GM12878 (cell line): ENCODE measurements around the gene ING4. TPM values are rescaled to one million over a fixed set of nuclear protein-coding genes. Genes with fewer than 3 reads are reported as not detected.

ENCODE experiments used
- ATAC-seq: fragments of 200-7000 bp; cut with Tn5 transposase; 3 replicates; pipeline ENCODE4 v1.9.1; 2020; ENCODE audit warnings: mild to moderate bottlenecking, moderate library complexity
- BruUV-seq: library from RNA; stranded (reverse); fragments of 400-500 nt; replicated peaks from 2 replicates; lab custom pipeline; 2021; lab: Mats Ljungman, UMichigan
- CTCF ChIA-PET: fragments of 300-600 bp; sonication (Branson Sonifier 250); formaldehyde crosslinking; extraction: SDS; loops from one replicate; lab custom pipeline; 2021; ENCODE audit warnings: inconsistent platforms; lab: Yijun Ruan, JAX
- POLR2A ChIA-PET: fragments of 350-600 bp; formaldehyde crosslinking; extraction: SDS; loops from one replicate; lab custom pipeline; 2021; ENCODE audit warnings: inconsistent platforms; lab: Charles Lee
- RAD21 ChIA-PET: fragments of 300-600 bp; sonication (Branson Sonifier 250); formaldehyde crosslinking; loops from one replicate; lab custom pipeline; 2023; ENCODE audit warnings: antibody characterized with exemption; ENCODE audit not compliant: unreplicated experiment; lab: Charles Lee
- SMC1A ChIA-PET: fragments of 300-600 bp; sonication (Branson Sonifier 250); formaldehyde crosslinking; loops from one replicate; lab custom pipeline; 2023; ENCODE audit not compliant: unreplicated experiment, uncharacterized antibody; lab: Charles Lee
- DNase-seq: peaks from one replicate; pipeline ENCODE4 v3.0.0-alpha.2; 2011; ENCODE audit warnings: low read depth, low spot score
- FAIRE-seq: peaks from 3 replicates; lab custom pipeline; 2011; peaks lifted over from hg19 to GRCh38; lab: Jason Lieb, UNC
- H2AFZ ChIP-seq: 2 replicates; pipeline ENCODE4 v1.6.0; 2011; ENCODE audit warnings: low read depth, low read length, control low read depth; ENCODE audit not compliant: control insufficient read depth
- H3K27ac ChIP-seq: 2 replicates; pipeline ENCODE4 v1.5.1; 2011; ENCODE audit warnings: control low read depth; ENCODE audit not compliant: control insufficient read depth, insufficient read depth
- H3K27me3 ChIP-seq, 2 experiments: replicated peaks in 1 of 2; 2 replicates each; pipeline versions ENCODE4 v1.6.0 to v1.6.1; 2011; ENCODE audit warnings: low read length in 1 of 2; ENCODE audit not compliant: control insufficient read depth in 2 of 2, insufficient read depth in 2 of 2
- H3K36me3 ChIP-seq, 2 experiments: 2 replicates each; pipeline ENCODE4 v1.5.1; 2011; ENCODE audit warnings: low read length in 1 of 2; ENCODE audit not compliant: control insufficient read depth in 2 of 2, insufficient read depth in 2 of 2
- H3K4me1 ChIP-seq: 2 replicates; pipeline ENCODE4 v1.6.1; 2011; ENCODE audit warnings: mild to moderate bottlenecking, low read length, moderate library complexity, mixed read lengths; ENCODE audit not compliant: control insufficient read depth, insufficient read depth
- H3K4me2 ChIP-seq: 2 replicates; pipeline ENCODE4 v1.6.0; 2011; ENCODE audit warnings: control low read depth; ENCODE audit not compliant: control insufficient read depth, insufficient read depth
- H3K4me3 ChIP-seq: fragments of 200-600 bp; sonication (generic); 2 replicates; pipeline ENCODE4 v1.5.1; 2016
- H3K79me2 ChIP-seq: 2 replicates; pipeline ENCODE4 v1.6.0; 2011; ENCODE audit warnings: low read length; ENCODE audit not compliant: control insufficient read depth, insufficient read depth
- H3K9ac ChIP-seq: 2 replicates; pipeline ENCODE4 v1.8.0; 2011; ENCODE audit warnings: low read length, control low read depth, mixed read lengths; ENCODE audit not compliant: control insufficient read depth, insufficient read depth
- H3K9me3 ChIP-seq: replicated peaks from 3 replicates; pipeline ENCODE4 v1.5.1; 2011; ENCODE audit warnings: mild to moderate bottlenecking, low read length; ENCODE audit not compliant: control insufficient read depth, insufficient read depth
- H4K20me1 ChIP-seq: 2 replicates; pipeline ENCODE4 v1.6.0; 2011; ENCODE audit not compliant: control insufficient read depth, insufficient read depth
- CREB1 ChIP-seq: IDR thresholded peaks from 2 replicates; pipeline ENCODE4 v1.6.1; 2012; ENCODE audit warnings: low read depth, mild to moderate bottlenecking, inconsistent platforms
- CTCF ChIP-seq, 3 experiments: IDR thresholded peaks in 2 of 3; conservative IDR thresholded peaks in 1 of 3; 2 replicates each; pipeline ENCODE4 v1.5.1; 2011; ENCODE audit warnings: low read depth in 3 of 3, low read length in 3 of 3, mild to moderate bottlenecking in 3 of 3, control low read depth in 2 of 3, moderate library complexity in 2 of 3, inconsistent platforms in 1 of 3, mixed read lengths in 1 of 3; ENCODE audit not compliant: control insufficient read depth in 2 of 3, insufficient read depth in 1 of 3; ENCODE audit errors: extremely low read depth in 1 of 3
- HDAC2 ChIP-seq: fragments of 200-600 bp; sonication (generic); IDR thresholded peaks from 2 replicates; pipeline ENCODE4 v1.6.1; 2017
- MYB ChIP-seq: fragments of 150-350 bp; IDR thresholded peaks from 2 replicates; pipeline ENCODE4 v1.6.1; 2014; ENCODE audit warnings: mild to moderate bottlenecking, low read depth, low read length, borderline replicate concordance
- NKRF ChIP-seq: fragments of 450-650 bp; conservative IDR thresholded peaks from 2 replicates; pipeline ENCODE4 v1.6.1; 2017; ENCODE audit warnings: mild to moderate bottlenecking, moderate library complexity
- RB1 ChIP-seq: fragments of 450-650 bp; formaldehyde crosslinking; IDR thresholded peaks from 2 replicates; pipeline ENCODE4 v1.6.1; 2017; ENCODE audit warnings: mild to moderate bottlenecking, borderline replicate concordance
- SMARCA5 ChIP-seq: fragments of 450-650 bp; IDR thresholded peaks from 2 replicates; pipeline ENCODE4 v1.6.1; 2017; ENCODE audit warnings: mild to moderate bottlenecking
- SUPT20H ChIP-seq: IDR thresholded peaks from 2 replicates; pipeline ENCODE4 v1.6.1; 2011; ENCODE audit warnings: low read depth, mild to moderate bottlenecking, low read length, moderate library complexity, borderline replicate concordance; ENCODE audit not compliant: control insufficient read depth
- TCF12 ChIP-seq: IDR thresholded peaks from 2 replicates; pipeline ENCODE4 v1.6.1; 2011; ENCODE audit warnings: low read depth, mild to moderate bottlenecking, low read length
- TCF3 ChIP-seq: IDR thresholded peaks from 2 replicates; pipeline ENCODE4 v1.6.1; 2012; ENCODE audit warnings: low read depth, mild to moderate bottlenecking, low read length, borderline replicate concordance; ENCODE audit not compliant: insufficient read depth
- ZBTB4 ChIP-seq: fragments of 450-650 bp; formaldehyde crosslinking; IDR thresholded peaks from 2 replicates; pipeline ENCODE4 v1.4.0; 2022; ENCODE audit warnings: mild to moderate bottlenecking, moderate library complexity
- ZNF687 ChIP-seq: fragments of 450-650 bp; IDR thresholded peaks from 2 replicates; pipeline ENCODE4 v1.6.1; 2017; ENCODE audit warnings: mild to moderate bottlenecking, moderate library complexity
- ZZZ3 ChIP-seq: IDR thresholded peaks from 2 replicates; pipeline ENCODE4 v1.6.1; 2011; ENCODE audit warnings: low read depth; ENCODE audit not compliant: control insufficient read depth, insufficient read length
- WGBS: methylation state at CpG from one replicate; pipeline ENCODE4 v1.1.6; 2016; ENCODE audit warnings: low lambda C conversion rate; ENCODE audit not compliant: insufficient replicate concordance, insufficient coverage; ENCODE audit errors: missing lambda C conversion rate; 5-methylcytosine and 5-hydroxymethylcytosine counted together
- in situ Hi-C: fragments of 300-500 bp; cut with MboI; formaldehyde crosslinking; loops from 9 replicates; pipeline ENCODE4 v1.14.3; 2018; ENCODE audit warnings: mixed read lengths
- intact Hi-C: fragments of 100-400 bp; cut with micrococcal nuclease; formaldehyde crosslinking; loops from one replicate; pipeline ENCODE4 v1.14.2; 2022; ENCODE audit not compliant: unreplicated experiment
- polyA plus RNA-seq, 11 experiments: library from polyadenylated mRNA; depleted of rRNA in 4 of 11; unstranded in 6 of 11; stranded (reverse) in 5 of 11; fragments of >200 nt; fragmentation: Nextera tagmentation in 4 of 11; fragmentation: Illumina TruSeq in 1 of 11; extraction: Ambion mirVana in 4 of 11; extraction: Trizol in 1 of 11; gene quantifications; 1 replicate in 1 of 11; 2 replicates in 10 of 11; pipeline versions ENCODE4 v1.2.1 to v1.2.3, GENCODE V29; 2011 to 2016; ENCODE audit warnings: inconsistent platforms in 2 of 11, missing spikeins in 2 of 11, low read depth in 1 of 11
- total RNA-seq, 4 experiments: library from RNA; depleted of rRNA in 3 of 4; stranded (reverse); fragments of >200 nt in 3 of 4; fragmentation: Illumina TruSeq in 1 of 4; extraction: Trizol in 1 of 4; gene quantifications; 2 replicates each; pipeline versions ENCODE4 v1.2.1 to v1.2.3, GENCODE V29; 2013 to 2021

ING4 gene
- total and polyA plus RNA-seq, 10 of the 15 experiments (the other 5 are each of a cell fraction or from before 2014, with no cell fraction given), result 7.2 to 53.9 (median 21.8) TPM

GRCh38 chr12:6653987-6654386 is 8.9 kb downstream of the ING4 start:
- ChIA-PET SMC1A (interaction anchor here (1.2 kb wide), 1 partner anchor 50 kb away, joined by 4 read pairs; no protein-coding TSS in a partner anchor), POLR2A (interaction anchor here (0.7 to 1.0 kb wide), 3 partner anchors 51 to 279 kb away, joined by 3 read pairs; no protein-coding TSS in a partner anchor), CTCF (no interaction called here), RAD21 (no interaction called here)
- in situ Hi-C loops (no loop called here), intact Hi-C loops (no loop called here)
- Histone ChIP-seq H3K36me3 (peaks cover 0 to 10% of the 10 kb centered on the region in 2 experiments), H3K27ac (no peak overlapping the region), H3K9ac (no peak overlapping the region), H2AFZ (no peak overlapping the region), H3K9me3 (no peaks in the 10 kb centered on the region), H3K27me3 (no peaks in the 10 kb centered on the region), H3K79me2 (no peaks in the 10 kb centered on the region), H4K20me1 (no peaks in the 10 kb centered on the region), H3K4me1 (no peaks in the 10 kb centered on the region), H3K4me2 (no peak overlapping the region), H3K4me3 (no peak overlapping the region)
- TF ChIP-seq HDAC2, result no peak
- TF ChIP-seq CREB1, result no peak
- no peak for TF ChIP-seq MYB
- TF ChIP-seq SUPT20H, result no peak
- TF ChIP-seq ZZZ3, result no peak
- TF ChIP-seq ZNF687, result no peak
- no peak for TF ChIP-seq RB1
- TF ChIP-seq SMARCA5, result no peak
- TF ChIP-seq NKRF, result no peak
- no peak for TF ChIP-seq ZBTB4 (CRISPR knock-in tag)
- no peak for TF ChIP-seq TCF12
- no peak for TF ChIP-seq TCF3
- TF ChIP-seq CTCF (IDR thresholded peaks at IDR 0.05 in 2 of 3, conservative IDR thresholded peaks at IDR 0.05 in 1 of 3; ENCODE audit: control insufficient read depth in 2 of 3, extremely low read depth in 1 of 3, insufficient read depth in 1 of 3, low read depth in 3 of 3, low read length in 3 of 3), result no peak
- 86% methylated on average over 5 of the region's 5 CpGs for WGBS
- ATAC-seq (no peak), FAIRE-seq (no peak), DNase-seq (no peak)
- no TSS peak for BruUV-seq
